GM18507 (cell line): Measurements from ENCODE around the gene SARDH.

Source experiments
- DNase-seq: peaks from one replicate; pipeline ENCODE4 v3.0.0; 2011; ENCODE audit warnings: low read depth; ENCODE audit not compliant: insufficient read length; ENCODE audit errors: extremely low spot score
- FAIRE-seq: peaks from 2 replicates; lab custom pipeline; 2011; peaks lifted over from hg19 to GRCh38; lab: Jason Lieb, UNC

Gene SARDH

GRCh38 chr9:133643362-133643755 is 94.8 kb downstream of the SARDH start:
- FAIRE-seq (no peak), DNase-seq (no peak)

- DNase-seq (no peak), FAIRE-seq (no peak)
Measured at GRCh38 chr9:133642708-133643361, 95.3 kb downstream of the SARDH start.

DNA sequence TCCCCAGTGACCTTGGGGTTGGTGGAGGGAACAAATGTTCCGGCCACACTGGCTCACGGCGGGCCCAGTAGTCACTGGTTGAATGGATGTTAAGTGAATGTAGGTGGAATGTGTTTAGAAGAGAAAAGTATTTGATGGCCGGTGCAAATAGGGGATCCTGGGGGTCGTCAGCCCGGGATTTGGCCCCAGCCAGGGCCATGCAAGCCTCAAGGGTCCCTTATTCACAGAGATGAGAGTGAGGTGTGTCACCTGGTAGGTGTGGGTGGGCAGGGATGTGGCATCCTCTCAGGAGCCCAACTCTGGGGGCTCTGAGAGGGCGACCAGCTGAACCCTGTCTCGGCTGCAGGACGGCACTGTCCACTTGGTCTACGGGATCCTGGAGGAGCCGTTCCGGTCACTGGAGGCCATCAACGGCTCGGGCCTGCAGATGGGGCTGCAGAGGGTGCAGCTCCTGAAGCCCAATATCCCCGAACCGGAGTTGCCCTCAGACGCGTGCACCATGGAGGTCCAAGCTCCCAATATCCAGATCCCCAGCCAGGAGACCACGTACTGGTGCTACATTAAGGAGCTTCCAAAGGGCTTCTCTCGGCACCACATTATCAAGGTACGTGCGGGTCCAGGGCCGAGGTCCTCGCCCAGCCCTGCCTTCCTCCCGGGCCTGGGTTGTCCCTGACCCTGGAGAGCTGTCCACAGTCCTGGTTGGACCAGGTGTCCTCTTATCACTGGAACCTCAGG is 96.1 kb downstream of the SARDH start:
- DNase-seq, result no peak
- no peak for FAIRE-seq

DNA sequence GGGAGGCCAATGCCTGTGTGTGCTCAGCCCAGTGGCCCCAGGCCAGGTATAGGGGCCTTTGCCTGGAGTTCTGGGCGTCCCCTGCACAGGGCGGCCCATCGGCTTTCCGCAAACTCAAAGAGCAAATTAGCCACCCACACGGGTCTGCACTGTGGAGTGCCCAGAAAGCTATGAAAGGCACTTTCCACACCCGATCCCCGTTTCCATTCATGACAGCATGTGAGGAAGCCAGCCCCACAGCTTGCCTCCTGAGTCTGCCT is 96.8 kb downstream of the SARDH start:
- no peak for FAIRE-seq
- no peak for DNase-seq

GRCh38 chr9:133640580-133641395 is 97.4 kb downstream of the SARDH start:
- FAIRE-seq (no peak), DNase-seq (no peak)

DNA sequence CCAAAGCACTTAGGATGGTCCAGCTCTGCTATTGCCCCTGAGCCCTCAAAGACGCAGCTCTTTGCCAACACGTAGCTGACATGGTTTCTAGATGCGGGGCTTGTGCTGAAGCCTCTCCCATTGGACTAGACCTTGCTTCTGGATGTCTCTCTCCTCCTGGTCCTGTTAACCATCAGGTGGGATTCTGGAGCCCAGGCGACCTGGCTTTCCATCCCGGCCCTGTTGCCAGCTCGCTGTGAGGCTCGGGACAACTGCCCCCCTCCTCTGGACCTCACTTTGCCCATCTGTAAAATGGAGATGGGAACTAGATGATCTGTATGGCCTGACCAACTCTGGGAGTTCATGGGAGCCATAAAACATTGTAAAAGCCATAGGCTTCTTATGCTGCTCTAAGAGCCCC is 98.0 kb downstream of the SARDH start:
- no peak for DNase-seq
- no peak for FAIRE-seq

DNA sequence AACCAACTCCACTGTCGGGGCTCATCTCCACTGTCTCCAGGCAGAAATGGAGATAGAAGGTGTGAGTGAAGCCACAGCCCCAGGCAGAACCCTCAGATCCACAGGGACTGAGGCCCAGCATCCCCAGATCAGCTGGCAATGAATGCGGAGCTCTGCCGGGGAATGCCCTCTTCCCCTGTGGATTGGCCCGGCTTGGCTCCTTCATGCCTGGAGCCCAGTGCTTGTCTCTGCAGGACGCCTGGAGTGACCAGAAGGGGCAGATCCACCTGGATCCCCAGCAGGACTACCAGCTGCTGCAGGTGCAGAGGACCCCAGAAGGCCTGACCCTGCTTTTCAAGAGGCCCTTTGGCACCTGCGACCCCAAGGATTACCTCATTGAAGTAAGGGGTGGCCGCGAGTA is 98.5 kb downstream of the SARDH start:
- DNase-seq (no peak), FAIRE-seq (no peak)

- DNase-seq, result no peak
- no peak for FAIRE-seq
Measured at GRCh38 chr9:133638711-133639110, 99.4 kb downstream of the SARDH start.

DNA sequence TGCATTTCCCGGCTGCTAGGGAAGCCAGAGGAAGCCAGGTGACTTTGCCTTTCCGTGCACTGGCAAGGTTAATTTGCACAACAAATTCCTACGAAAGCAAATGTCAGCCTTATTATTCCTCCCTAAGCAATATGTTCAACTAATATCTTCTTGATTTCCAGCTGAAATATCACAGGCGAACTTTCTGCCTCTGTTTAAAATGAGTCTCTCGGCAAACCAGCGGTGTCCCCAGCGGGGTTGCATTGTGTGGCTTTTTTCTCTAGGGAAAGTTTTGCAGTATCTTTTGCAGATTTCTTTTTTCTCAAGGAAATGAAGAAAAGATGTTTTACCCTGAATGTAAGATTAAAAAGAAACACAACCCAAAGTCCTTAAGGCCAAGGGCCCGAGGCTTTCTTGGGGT is 100.1 kb downstream of the SARDH start:
- DNase-seq, result no peak
- FAIRE-seq, result no peak

DNA sequence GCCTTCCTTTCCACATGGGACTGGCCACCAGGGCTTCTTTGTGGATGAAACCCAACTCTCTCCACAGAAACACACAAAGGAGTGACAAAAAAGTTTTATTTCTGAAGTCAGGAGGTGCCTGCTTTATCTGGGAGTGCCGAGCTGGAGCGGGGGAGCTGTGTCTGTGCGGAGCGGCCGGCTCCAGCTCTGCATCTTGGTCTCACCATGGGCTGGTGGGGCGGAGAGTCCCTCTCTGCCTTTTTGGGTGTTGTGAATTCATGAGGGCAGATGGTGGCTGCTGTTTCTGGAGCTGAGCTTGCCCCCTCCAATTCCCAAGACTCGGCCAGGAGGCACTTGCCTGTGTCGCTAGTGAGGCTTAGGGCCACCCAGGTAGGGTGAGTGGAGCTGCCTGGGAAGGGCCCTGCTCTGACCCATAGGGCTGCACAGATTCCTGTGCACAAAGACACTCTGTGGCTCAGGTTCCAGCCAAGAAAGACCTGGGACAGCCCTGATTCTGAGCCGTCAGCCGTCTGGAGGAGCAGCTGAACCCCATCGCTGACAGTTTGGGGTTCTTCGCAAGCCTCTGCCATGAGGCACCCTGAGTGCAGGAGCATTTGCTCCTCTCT is 100.6 kb downstream of the SARDH start:
- FAIRE-seq (no peak), DNase-seq (no peak)

GRCh38 chr9:133636902-133637301 is 101.2 kb downstream of the SARDH start:
- DNase-seq, result no peak
- no peak for FAIRE-seq

- FAIRE-seq (no peak), DNase-seq (no peak)
Measured at GRCh38 chr9:133635533-133636531, 102.3 kb downstream of the SARDH start, which contains the start of gene DBH. TSS of gene DBH (plus strand) at chr9:133636363. CDS start at chr9:133636372, 9 bp downstream.

GRCh38 chr9:133635098-133635497 is 103.1 kb downstream of the SARDH start:
- DNase-seq (no peak), FAIRE-seq (no peak)

GRCh38 chr9:133634081-133634691 is 104.0 kb downstream of the SARDH start:
- DNase-seq (no peak), FAIRE-seq (no peak)

GRCh38 chr9:133633681-133634080 is 104.5 kb downstream of the SARDH start:
- DNase-seq, result no peak

GRCh38 chr9:133632806-133633680 is 105.1 kb downstream of the SARDH start:
- DNase-seq, result no peak
- FAIRE-seq, result no peak

More at GRCh38 chr9:133633681-133634080, 104.5 kb downstream of the SARDH start:
- no peak for FAIRE-seq

GRCh38 chr9:133631111-133631510 is 107.0 kb downstream of the SARDH start:
- FAIRE-seq (no peak), DNase-seq (no peak)
